Activated CD4-positive, CD25-positive, alpha-beta regulatory T cell (primary cell): Measurements from ENCODE around the gene RPS28.
"Not testable (repeated sequence)": the region's sequence is repeated elsewhere in the genome, so short reads cannot be mapped to it uniquely, and the experiment has no call there.

Experiments
- DNase-seq, 4 experiments: peaks; one replicate each; lab custom pipeline; 2025; lab: John Stamatoyannopoulos, UW

The RPS28 gene

DNA sequence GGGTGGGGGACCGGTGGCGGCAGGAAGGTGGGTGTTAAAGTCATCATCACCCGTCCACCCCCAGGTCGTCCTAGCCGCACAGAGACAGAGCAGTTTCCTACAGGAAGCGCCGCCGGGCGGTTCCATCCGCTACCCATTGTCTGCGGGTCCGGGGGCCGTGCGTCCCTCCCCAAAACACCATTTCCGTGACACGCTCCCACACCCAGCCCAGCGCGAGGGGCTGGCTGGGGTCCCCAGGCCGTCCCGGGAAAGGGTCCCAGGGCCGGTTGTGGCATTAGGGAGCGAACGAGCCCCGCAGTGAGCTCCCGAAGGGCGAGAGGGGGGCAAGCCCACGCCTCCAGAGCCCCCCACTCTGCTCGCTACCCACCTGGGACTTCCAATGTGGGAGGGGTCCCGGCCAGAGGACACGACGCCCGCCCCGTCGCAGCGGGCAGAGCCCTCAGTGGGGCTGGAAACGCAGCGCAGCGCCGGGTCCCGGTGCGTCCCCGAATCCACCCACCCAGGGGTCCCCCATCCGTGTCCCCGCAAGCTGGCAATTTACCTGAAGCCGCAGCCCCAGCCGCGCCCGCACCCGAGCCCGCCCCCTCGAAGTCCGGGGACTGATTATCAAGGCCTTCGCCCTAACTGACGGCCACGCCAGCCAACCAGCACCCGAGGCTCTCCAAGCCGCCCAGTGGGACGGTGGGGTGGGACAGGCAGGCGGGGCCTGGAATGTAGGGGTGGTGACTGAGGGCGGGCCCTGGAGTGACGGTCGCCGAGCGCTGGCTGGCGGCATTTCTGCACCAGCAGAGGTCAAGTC lies 21.6 kb downstream of the RPS28 start, which contains the start of gene KANK3:
TSS of gene KANK3 (minus strand) at position 579 of the 799 bp plus-strand sequence. CDS start 5,434 bp downstream, outside the sequence.
- DNase-seq = peak; percentile 76 to 89 (median 81)

DNA sequence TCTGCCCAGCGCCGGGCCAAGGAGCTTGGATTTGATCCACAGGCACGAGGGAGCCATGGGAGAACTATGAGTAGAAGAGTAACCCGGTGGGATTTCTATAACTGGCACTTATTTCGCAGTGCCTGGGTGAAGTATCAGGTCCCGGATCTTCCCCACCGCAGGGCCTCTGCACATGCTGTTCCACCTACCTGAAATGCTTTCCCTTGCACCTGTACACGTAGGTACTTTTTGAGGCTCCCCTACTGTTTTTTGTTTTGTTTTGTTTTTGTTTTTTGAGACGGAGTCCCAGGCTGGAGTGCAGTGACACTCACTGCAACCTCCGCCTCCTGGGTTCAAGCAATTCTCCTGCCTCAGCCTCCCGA lies 22.2 kb downstream of the RPS28 start:
- DNase-seq = no peak

DNA sequence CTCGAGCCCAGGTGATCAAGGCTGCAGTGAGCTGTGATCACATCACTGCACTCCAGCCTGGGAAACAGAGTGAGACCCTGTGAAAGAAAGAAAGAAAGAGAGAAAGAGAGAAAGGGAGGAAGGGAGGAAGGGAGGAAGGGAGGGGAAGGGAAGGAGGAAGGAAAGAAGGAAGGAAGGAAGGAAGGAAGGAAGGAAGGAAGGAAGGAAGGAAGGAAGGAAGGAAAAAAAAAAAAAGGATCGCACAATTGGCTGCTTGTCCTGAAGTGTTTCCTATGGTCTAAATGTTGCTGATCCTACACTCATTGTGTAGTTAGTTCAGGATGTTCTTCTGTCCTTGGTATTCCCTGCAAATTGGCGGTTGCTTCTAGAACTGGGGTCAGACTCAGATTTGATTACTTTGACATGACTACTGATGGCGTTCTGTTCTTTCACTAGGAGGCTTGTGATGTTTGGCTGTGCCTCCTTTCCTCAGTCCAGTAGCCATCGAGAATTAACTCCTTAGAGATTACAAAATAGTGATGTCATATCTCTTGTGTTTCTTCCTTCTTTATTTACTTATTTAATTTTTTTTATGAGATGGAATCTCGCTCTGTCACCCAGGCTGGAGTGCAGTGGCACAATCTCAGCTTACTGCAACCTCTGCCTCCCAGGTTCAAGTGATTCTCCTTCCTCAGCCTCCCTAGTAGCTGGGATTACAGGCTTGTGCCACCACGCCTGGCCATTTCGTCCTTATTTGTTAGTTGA lies 28.5 kb downstream of the RPS28 start:
- DNase-seq = not testable (repeated sequence)

DNA sequence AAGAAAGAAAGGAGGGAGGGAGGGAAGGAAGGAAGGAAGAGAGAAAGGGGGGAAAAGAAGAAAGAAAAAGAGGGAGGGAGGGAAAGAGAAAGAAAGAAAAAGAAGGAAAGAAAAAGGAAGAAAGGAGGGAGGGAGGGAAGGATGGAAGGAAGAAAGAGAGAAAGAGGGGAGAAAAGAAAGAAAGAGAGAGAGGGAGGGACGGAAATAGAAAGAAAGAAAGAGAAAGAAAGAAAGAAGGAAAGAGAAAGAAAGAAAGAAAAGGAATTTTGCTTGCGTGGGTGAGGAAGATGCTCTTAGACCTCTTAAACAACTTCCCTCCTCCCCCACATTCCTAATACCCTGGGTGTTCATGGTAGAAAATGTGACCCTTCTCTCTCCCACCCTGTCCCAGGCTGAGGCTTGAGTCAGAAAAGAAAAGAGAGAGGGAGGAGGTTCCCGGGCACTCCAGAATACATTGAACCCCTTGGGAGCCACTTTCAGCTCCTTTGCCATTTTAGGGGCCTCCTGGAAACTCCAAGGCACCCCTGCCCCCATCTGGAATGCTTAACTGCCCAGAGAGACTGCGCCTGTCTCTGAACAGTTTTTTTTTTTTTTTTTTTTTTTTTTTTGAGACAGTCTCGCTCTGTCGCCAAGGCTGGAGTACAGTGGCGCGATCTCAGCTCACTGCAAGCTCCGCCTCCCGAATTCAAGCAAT lies 31.0 kb downstream of the RPS28 start:
- no peak for DNase-seq

DNA sequence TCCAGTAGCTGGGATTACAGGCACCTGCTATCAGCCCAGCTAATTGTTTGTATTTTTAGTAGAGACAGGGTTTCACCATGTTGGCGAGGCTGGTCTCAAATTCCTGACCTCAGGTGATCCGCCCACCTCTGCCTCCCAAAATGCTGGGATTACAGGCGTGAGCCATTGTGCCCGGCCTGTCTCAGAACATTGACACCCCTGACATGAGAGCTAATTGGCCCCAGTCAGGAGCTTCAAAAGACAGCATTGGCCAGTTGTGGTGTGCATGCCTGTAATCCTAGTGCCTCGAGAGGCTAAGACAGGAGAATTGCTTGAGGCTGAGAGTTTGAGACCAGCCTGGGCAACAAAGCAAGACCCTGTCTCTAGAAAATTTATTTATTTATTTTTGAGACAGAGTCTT lies 31.5 kb downstream of the RPS28 start:
- not testable (repeated sequence) for DNase-seq

DNA sequence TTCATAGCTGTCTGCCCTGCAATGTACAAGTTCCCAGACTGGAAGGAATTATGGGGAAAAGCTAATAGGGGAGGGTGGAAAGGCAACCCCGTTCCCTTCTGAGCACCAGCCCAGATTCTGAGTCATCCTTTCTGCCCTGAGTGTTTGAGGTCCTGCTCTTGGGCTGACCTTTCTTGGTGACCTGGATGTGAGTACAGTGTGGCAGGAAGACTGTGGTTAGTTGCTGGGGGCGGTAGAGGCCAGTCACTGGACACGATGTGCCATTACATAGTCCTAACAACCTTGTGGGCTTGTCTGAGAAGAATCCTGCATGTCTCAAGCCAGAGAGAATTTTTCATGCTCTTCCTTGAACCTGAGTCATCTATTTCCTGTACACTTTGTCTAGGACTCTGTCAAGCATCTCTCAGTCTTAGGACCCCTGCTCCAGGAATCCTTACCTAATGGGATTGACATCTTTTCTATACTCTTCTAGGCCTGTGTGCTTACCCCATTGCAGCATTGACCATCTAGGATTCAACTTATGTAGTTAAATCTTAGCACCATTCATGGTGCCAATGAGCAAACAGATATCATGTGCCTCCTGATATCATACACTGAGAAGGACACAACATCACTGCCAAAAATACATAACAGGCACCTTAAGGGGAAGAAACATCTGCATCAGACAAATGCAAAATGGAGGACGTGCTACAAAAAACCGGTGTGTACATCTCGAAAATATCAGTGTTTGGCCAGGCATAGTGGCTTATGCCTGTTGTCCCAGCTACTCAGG lies 34.5 kb downstream of the RPS28 start:
- DNase-seq = no peak

DNA sequence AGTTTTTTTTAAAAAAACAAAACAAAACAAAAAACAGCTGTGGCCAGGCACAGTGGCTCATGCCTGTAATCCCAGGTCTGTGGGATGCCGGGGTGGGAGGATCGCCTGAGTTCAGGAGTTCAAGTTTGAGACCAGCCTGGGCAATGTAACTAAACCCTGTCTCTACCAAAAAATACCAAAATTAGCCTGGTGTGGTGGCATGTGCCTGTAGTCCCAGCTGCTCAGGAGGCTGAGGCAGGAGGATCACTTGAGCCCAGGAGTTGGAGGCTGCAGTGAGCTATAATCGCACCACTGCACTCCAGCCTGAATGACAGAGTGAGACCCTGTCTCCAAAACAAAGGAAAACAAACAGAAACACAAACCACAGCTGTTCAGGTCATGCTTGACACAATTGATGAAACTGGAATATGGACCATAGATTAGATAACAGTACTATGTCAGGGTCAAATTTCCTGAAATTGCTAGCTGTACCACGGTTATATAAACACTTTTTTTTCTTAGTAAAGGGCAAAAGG lies 35.8 kb downstream of the RPS28 start:
- DNase-seq = no peak

DNA sequence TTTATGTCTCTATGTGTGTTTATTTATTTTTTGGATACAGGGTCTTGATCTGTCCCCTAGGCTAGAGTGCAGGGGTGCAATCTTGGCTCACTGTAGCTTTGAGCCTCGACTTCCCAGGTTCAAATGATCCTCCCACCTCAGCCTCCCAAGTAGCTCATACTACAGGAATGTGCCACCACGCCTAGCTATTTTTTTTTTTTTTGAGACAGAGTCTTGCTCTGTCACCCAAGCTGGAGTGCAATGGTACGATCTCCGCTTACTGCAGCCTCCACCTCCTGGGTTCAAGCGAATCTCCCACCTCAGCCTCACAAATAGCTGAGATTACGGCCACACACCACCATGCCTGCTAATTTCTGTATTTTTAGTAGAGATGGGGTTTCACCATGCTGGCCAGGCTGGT lies 37.7 kb downstream of the RPS28 start:
- DNase-seq = no peak

DNA sequence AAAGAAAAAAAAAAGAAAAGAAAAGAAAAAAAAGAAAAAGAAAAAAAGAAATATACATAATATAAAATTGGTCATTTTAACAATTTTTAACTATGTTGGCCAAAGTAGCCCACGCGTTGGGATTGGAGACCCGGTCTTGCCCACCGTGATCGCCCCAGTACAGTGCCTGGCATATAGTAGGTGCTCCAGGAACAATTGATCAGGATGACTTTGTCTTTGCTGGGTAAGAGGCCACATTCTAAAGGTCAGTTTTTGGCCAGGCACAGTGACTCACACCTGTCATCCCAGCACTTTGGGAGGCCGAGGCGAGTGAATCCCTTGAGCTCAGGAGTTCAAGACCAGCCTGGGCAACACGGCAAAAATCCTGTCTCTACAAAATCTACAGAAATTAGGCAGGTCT lies 38.9 kb downstream of the RPS28 start:
- DNase-seq = no peak

DNA sequence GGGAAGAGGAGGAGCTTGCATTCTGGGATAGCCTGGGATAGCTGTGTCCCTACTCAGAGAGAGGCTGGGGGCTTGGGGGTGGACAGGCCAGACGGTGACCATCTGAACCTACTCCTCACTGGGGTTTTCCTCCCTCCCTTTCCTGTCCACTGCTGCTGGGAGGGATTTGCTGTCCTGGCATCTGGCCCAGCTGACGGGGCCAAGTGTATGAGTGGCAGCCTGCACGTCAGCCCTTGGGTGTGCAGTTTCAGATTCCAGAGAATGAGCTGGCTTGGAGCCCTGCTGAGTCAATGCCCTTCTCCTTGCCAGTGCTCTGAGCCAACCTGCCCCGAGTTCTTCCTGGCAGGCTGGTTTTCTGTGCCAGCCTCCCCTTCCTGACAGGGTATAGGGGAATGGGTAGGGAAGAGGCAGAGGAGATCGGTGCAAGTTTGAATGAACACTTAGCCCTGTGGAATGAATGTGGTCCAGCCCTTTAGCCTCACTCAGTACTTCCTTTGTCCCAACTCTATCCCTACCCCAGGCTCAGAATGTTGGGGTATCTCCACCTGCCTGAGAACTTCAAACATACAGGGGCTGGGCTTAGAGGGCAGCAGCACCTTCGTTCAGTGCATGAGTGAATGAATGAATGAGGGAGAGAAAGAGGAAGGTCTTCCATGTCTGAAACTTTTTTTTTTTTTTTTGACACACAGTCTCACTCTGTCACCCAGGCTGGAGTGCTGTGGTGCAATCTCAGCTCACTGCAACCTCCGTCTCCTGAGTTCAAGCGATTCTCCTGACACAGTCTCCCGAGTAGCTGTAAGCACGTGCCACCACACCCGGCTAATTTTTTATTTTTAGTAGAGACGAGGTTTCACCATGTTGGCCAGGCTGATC lies 40.9 kb downstream of the RPS28 start:
- no peak for DNase-seq

DNA sequence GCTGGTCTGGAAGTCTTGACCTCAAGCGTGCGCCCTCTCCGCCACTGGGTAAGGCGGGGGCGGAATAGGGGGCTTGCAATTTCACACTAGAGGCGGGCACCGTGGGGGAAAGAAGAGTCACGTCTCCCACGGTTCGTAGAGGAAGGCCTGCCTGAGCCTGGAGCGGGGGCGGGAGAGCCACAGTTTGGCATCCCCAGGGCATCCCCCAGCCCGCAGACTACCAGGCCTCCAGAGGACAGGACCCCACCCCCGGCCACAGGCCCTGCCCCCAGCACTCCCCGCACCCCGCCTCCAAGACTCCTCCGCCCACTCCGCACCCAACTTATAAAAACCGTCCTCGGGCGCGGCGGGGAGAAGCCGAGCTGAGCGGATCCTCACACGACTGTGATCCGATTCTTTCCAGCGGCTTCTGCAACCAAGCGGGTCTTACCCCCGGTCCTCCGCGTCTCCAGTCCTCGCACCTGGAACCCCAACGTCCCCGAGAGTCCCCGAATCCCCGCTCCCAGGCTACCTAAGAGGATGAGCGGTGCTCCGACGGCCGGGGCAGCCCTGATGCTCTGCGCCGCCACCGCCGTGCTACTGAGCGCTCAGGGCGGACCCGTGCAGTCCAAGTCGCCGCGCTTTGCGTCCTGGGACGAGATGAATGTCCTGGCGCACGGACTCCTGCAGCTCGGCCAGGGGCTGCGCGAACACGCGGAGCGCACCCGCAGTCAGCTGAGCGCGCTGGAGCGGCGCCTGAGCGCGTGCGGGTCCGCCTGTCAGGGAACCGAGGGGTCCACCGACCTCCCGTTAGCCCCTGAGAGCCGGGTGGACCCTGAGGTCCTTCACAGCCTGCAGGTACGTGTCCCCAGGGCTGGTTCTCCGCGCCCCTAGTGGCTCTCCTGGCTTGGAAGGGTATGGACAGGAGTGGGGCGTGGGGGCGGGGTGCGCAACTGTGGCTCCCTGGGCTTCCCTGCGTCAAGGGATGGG lies 42.8 kb downstream of the RPS28 start, which contains the start of gene ANGPTL4:
TSS of gene ANGPTL4 (plus strand) at position 353 of the 969 bp plus-strand sequence. CDS start at position 520, 167 bp downstream.
- DNase-seq = no peak

DNA sequence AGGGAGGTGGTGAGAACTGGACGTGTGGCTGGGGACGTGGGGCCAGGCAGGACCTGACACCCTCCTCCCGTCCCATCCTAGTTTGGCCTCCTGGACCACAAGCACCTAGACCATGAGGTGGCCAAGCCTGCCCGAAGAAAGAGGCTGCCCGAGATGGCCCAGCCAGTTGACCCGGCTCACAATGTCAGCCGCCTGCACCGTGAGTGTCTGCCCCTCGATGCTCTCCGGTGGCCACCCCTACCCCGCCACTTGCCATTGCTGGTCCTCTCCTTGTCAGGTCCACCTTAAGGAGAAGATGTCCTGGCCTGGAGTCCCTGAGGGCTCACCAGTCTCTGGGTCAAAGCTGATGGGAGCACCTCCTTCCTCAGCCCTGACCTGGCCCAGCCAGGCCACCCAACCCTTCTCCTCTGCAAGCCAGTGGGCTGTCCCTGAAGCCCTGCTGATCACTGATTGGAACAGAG lies 44.9 kb downstream of the RPS28 start:
- no peak for DNase-seq

DNA sequence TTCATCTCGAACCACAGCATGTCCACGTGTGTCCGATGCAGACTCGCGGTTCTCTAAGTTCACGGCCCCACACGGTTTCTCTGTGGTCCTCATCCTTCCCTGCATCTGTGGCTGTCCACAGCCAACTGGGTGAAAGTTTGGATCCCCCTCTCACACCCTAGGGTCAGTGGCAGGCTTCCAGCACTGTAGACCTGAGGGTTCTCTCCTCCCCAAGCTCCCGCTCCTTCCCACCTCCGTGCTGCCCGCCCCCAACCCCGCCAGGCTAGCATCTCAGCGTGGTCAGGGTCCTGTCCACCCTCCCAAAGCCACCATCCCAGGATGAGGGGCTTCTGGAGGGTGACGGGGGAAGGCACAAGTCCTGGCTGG lies 45.6 kb downstream of the RPS28 start:
- DNase-seq = no peak

DNA sequence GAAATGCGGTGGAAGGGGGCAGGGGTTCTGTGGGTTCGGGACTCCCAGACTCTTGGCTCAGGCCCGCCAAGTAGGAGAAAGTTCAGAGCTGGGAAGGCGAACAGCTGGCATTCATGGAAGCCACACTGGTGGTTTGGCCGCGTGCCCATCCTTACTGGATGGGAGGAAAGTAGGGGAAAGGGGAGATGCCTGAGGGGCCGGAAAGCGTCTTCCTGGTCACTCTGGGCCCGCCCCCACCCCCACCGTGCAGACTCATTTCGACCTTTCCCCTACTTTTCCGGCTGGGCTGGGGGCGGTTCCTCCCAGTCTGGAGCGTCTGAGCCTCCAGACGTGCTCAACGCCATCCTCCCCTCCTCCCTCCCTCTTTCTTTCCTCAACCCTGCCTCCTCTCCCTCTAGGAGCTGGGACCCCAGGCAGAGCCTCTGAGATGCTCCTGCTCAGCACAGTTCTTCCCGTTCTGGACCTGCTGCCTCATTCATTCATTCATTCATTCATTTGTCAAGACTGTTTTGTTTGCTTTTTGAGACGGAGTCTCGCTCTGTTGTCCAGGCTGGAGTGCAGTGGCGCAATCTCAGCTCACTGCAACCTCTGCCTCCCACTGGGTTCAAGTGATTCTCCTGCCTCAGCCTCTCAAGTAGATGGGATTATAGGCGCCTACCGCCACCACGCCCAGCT lies 46.2 kb downstream of the RPS28 start:
- no peak for DNase-seq

DNA sequence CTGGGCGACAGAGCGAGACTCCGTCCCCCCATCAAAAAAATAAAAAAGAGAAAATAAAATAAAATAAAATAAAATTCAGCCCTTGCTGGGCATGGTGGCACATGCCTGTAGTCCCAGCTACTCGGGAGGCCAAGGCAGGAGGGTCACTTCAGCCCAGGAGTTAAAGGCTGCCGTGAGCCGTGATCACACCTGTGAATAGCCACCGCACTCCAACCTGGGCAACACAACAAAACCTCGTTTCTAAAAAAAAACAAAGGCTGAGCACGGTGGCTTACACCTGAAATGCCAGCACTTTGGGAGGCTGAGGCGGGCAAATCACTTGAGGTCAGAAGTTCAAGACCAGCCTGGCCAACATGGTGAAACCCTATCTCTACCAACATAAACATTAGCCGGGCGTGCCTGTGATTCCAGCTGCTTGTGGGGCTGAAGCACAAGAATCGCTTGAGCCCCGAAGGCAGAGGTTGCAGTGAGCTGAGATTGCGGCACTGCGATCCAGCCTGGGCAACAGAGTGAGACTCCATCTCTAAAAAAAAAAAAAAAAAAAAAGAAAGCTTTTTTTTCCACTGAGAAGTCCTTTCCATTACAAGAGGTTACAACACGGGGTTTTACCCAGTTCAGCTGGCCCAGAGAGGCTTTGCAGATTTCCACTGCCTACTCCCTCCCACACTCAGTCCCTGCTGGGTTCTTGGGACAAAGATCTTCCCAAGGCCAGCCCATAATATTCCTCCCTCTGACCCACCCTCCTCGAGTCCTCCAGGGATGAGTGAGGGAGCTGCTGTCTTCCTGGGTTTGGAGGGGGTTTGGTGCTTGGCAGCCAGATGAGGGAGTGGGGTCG lies 49.1 kb downstream of the RPS28 start:
- DNase-seq = no peak

DNA sequence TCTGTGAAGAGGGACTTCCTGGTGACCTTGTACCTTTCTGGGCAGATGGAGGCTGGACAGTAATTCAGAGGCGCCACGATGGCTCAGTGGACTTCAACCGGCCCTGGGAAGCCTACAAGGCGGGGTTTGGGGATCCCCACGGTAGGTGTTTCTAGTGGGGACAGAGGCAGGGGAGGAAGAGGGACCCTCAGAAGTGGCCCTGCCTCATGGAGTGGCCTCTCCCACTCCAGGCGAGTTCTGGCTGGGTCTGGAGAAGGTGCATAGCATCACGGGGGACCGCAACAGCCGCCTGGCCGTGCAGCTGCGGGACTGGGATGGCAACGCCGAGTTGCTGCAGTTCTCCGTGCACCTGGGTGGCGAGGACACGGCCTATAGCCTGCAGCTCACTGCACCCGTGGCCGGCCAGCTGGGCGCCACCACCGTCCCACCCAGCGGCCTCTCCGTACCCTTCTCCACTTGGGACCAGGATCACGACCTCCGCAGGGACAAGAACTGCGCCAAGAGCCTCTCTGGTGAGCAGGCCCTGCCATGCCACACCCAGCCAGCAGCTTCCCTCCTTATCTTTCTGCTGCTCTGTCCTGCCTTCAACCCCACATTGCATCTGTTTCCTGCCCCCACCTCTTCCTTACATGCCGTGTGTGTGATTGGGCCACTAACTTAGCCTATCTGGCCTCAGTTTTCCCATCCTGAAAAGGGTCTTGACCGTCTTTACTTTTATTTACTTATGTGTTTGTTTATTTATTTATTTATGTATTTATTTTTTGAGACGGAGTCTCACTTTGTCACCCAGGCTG lies 49.9 kb downstream of the RPS28 start:
- no peak for DNase-seq
